HCT116 (cell line): ENCODE results near the gene NPVF.

Source experiments
- CTCF ChIP-seq, 3 experiments: fragments of 200-600 bp in 1 of 3; sonication (generic) in 1 of 3; IDR thresholded peaks in 2 of 3; conservative IDR thresholded peaks in 1 of 3; 2 replicates each; pipeline ENCODE4 v1.5.1; 2012 to 2017; ENCODE audit warnings: low read depth in 2 of 3, low read length in 2 of 3, antibody characterized with exemption in 1 of 3, borderline replicate concordance in 1 of 3, control low read depth in 1 of 3, mild to moderate bottlenecking in 1 of 3, mixed read lengths in 1 of 3, mixed run types in 1 of 3, moderate library complexity in 1 of 3; ENCODE audit not compliant: insufficient read depth in 1 of 3
- EZH2 ChIP-seq: fragments of 200-600 bp; sonication (generic); IDR thresholded peaks from 2 replicates; pipeline ENCODE4 v1.6.1; 2017; ENCODE audit warnings: antibody characterized with exemption, mixed run types
- EZH2phosphoT487 ChIP-seq: fragments of 200-600 bp; IDR thresholded peaks from 2 replicates; pipeline ENCODE4 v1.6.1; 2018; ENCODE audit warnings: antibody characterized with exemption, borderline replicate concordance
- MAX ChIP-seq: IDR thresholded peaks from 2 replicates; pipeline ENCODE4 v1.6.1; 2012
- POLR2A ChIP-seq: IDR thresholded peaks from 2 replicates; pipeline ENCODE4 v1.7.0; 2011; ENCODE audit warnings: borderline replicate concordance; ENCODE audit not compliant: insufficient read depth, insufficient read length; ENCODE audit errors: extremely low read depth
- REST ChIP-seq: IDR thresholded peaks from 2 replicates; pipeline ENCODE4 v1.6.1; 2012; ENCODE audit warnings: low read depth
- YY1 ChIP-seq: IDR thresholded peaks from 2 replicates; pipeline ENCODE4 v1.6.1; 2011; ENCODE audit warnings: low read length, low read depth, moderate library complexity, mild to moderate bottlenecking; ENCODE audit not compliant: insufficient replicate concordance; ENCODE audit errors: extremely low read depth
- ZBTB33 ChIP-seq: IDR thresholded peaks from 2 replicates; pipeline ENCODE4 v1.6.1; 2011; ENCODE audit warnings: mild to moderate bottlenecking, low read length, moderate library complexity; ENCODE audit not compliant: insufficient replicate concordance; ENCODE audit errors: extremely low read depth
- ZFX ChIP-seq: fragments of 450-650 bp; IDR thresholded peaks from 2 replicates; pipeline ENCODE4 v1.6.1; 2017

- TF ChIP-seq EZH2phosphoT487 (no peak), CTCF (IDR thresholded peaks at IDR 0.05 in 2 of 3, conservative IDR thresholded peaks at IDR 0.05 in 1 of 3; ENCODE audit: borderline replicate concordance in 1 of 3, insufficient read depth in 1 of 3, low read depth in 2 of 3, low read length in 2 of 3) (no peak), YY1 (no peak), EZH2 (no peak), ZBTB33 (no peak), POLR2A (no peak), MAX (no peak), ZFX (no peak), REST (no peak)
Observed at GRCh38 chr7:25208525-25209221, 19.6 kb downstream of the NPVF start.
